GM21717 (cell line): ENCODE measurements around the gene CLEC19A.

Experiments
- ATAC-seq: cut with Tn5 transposase; IDR thresholded peaks from one replicate; pipeline ENCODE4 v1.9.1; 2021; ENCODE audit warnings: mild to moderate bottlenecking, moderate library complexity; ENCODE audit not compliant: unreplicated experiment

The CLEC19A gene

GRCh38 chr16:19284207-19284606, 1.3 kb upstream of the CLEC19A start:
- no peak for ATAC-seq

- no peak for ATAC-seq
Observed at GRCh38 chr16:19286827-19287226, 1.3 kb downstream of the CLEC19A start.

GRCh38 chr16:19287241-19287640, 1.7 kb downstream of the CLEC19A start:
- ATAC-seq, result no peak

- ATAC-seq, result no peak
Observed at GRCh38 chr16:19288872-19289799, 3.6 kb downstream of the CLEC19A start.

- ATAC-seq, result no peak
Observed at GRCh38 chr16:19289811-19290485, 4.4 kb downstream of the CLEC19A start.

GRCh38 chr16:19290860-19291259, 5.3 kb downstream of the CLEC19A start:
- ATAC-seq, result no peak

GRCh38 chr16:19291475-19291874, 5.9 kb downstream of the CLEC19A start:
- no peak for ATAC-seq

GRCh38 chr16:19292186-19292585, 6.7 kb downstream of the CLEC19A start:
- no peak for ATAC-seq

GRCh38 chr16:19294156-19294649, 8.7 kb downstream of the CLEC19A start:
- ATAC-seq, result peak; percentile 83

GRCh38 chr16:19295393-19295792, 9.9 kb downstream of the CLEC19A start:
- ATAC-seq, result no peak

GRCh38 chr16:19297454-19297853, 11.9 kb downstream of the CLEC19A start:
- ATAC-seq, result no peak

- no peak for ATAC-seq
Observed at GRCh38 chr16:19299565-19299964, 14.0 kb downstream of the CLEC19A start.

GRCh38 chr16:19301931-19302330, 16.4 kb downstream of the CLEC19A start:
- ATAC-seq, result no peak

GRCh38 chr16:19304750-19305149, 19.2 kb downstream of the CLEC19A start:
- no peak for ATAC-seq

- ATAC-seq, result no peak
Observed at GRCh38 chr16:19305443-19305842, 19.9 kb downstream of the CLEC19A start.

GRCh38 chr16:19307587-19308241, 22.2 kb downstream of the CLEC19A start:
- no peak for ATAC-seq

- no peak for ATAC-seq
Observed at GRCh38 chr16:19308392-19308791, 22.9 kb downstream of the CLEC19A start.

GRCh38 chr16:19309178-19309577, 23.6 kb downstream of the CLEC19A start:
- no peak for ATAC-seq

GRCh38 chr16:19314718-19315425, 29.3 kb downstream of the CLEC19A start:
- ATAC-seq, result no peak

- ATAC-seq, result no peak
Observed at GRCh38 chr16:19315889-19316433, 30.4 kb downstream of the CLEC19A start.
